Endothelial cell of umbilical vein (primary cell): Measurements from ENCODE around the gene ZNF264. TPM values are rescaled to one million over a fixed set of nuclear protein-coding genes. Genes with fewer than 3 reads are reported as not detected.

Source experiments
- BruUV-seq: library from RNA; stranded (reverse); fragments of 400-500 nt; replicated peaks from 2 replicates; lab custom pipeline; 2021; lab: Mats Ljungman, UMichigan
- CTCF ChIA-PET: fragments of 300-600, 350-600 bp; sonication (Branson Sonifier 250); formaldehyde crosslinking; loops from one replicate; lab custom pipeline; 2021; ENCODE audit warnings: antibody characterized with exemption, inconsistent platforms; lab: Charles Lee
- POLR2A ChIA-PET: fragments of 300-600, 350-600 bp; sonication (Branson Sonifier 250); formaldehyde crosslinking; loops from one replicate; lab custom pipeline; 2021; ENCODE audit warnings: antibody characterized with exemption, inconsistent platforms; lab: Charles Lee
- DNase-seq: peaks from one replicate; pipeline ENCODE4 v3.0.0-alpha.2; 2011; ENCODE audit warnings: low read depth, low spot score
- FAIRE-seq: peaks from 2 replicates; lab custom pipeline; 2011; peaks lifted over from hg19 to GRCh38; lab: Jason Lieb, UNC
- H2AFZ ChIP-seq: 2 replicates; pipeline ENCODE4 v1.6.0; 2012; ENCODE audit warnings: low read depth, low read length, control low read depth, inconsistent platforms
- H3K27ac ChIP-seq: 2 replicates; pipeline ENCODE4 v1.5.1; 2011; ENCODE audit warnings: low read depth, mild to moderate bottlenecking, control low read depth, low read length, moderate library complexity; ENCODE audit not compliant: insufficient read depth
- H3K27me3 ChIP-seq, 2 experiments: 2 replicates each; pipeline versions ENCODE4 v1.6.0 to v1.6.1; 2011; ENCODE audit warnings: low read length in 2 of 2, mixed read lengths in 1 of 2; ENCODE audit not compliant: control insufficient read depth in 2 of 2, insufficient read depth in 2 of 2
- H3K36me3 ChIP-seq, 2 experiments: 2 replicates in 1 of 2; 3 replicates in 1 of 2; pipeline ENCODE4 v1.5.1; 2011; ENCODE audit warnings: low read length in 2 of 2, mild to moderate bottlenecking in 1 of 2, moderate library complexity in 1 of 2; ENCODE audit not compliant: control insufficient read depth in 2 of 2, insufficient read depth in 2 of 2; ENCODE audit errors: extremely low read depth in 1 of 2
- H3K4me1 ChIP-seq: 3 replicates; pipeline ENCODE4 v1.5.1; 2011; ENCODE audit warnings: mild to moderate bottlenecking, low read length; ENCODE audit not compliant: control insufficient read depth, insufficient read depth; ENCODE audit errors: extremely low read depth
- H3K4me2 ChIP-seq: 2 replicates; pipeline ENCODE4 v1.6.1; 2011; ENCODE audit warnings: low read length, control low read depth, mixed read lengths; ENCODE audit not compliant: insufficient read depth
- H3K4me3 ChIP-seq, 3 experiments: fragments of 200-600 bp in 1 of 3; sonication (generic), shearing (Covaris generic) in 1 of 3; replicated peaks in 1 of 3; 2 replicates each; pipeline ENCODE4 v1.5.1; 2011 to 2016; ENCODE audit warnings: control low read depth in 3 of 3, low read length in 3 of 3, mild to moderate bottlenecking in 2 of 3, inconsistent platforms in 1 of 3, low read depth in 1 of 3, moderate library complexity in 1 of 3; ENCODE audit not compliant: insufficient read depth in 1 of 3
- H3K79me2 ChIP-seq: 2 replicates; pipeline ENCODE4 v1.6.0; 2012; ENCODE audit warnings: low read length, inconsistent platforms; ENCODE audit not compliant: control insufficient read depth, insufficient read depth
- H3K9ac ChIP-seq: replicated peaks from 2 replicates; pipeline ENCODE3; 2011; ENCODE audit warnings: low read length, control low read depth; ENCODE audit not compliant: insufficient read depth; ENCODE audit errors: extremely low read depth
- H3K9me1 ChIP-seq: replicated peaks from 3 replicates; pipeline ENCODE4 v1.6.0; 2011; ENCODE audit warnings: mild to moderate bottlenecking, low read length; ENCODE audit not compliant: control insufficient read depth, insufficient read depth; ENCODE audit errors: extremely low read depth
- H3K9me3 ChIP-seq: replicated peaks from 2 replicates; pipeline ENCODE4 v1.5.1; 2012; ENCODE audit warnings: low read length, inconsistent platforms; ENCODE audit not compliant: control insufficient read depth, insufficient read depth
- H4K20me1 ChIP-seq: replicated peaks from 2 replicates; pipeline ENCODE3; 2011; ENCODE audit warnings: mild to moderate bottlenecking, low read length; ENCODE audit not compliant: control insufficient read depth, insufficient read depth; ENCODE audit errors: extremely low read depth
- FOS ChIP-seq: IDR thresholded peaks from 2 replicates; pipeline ENCODE4 v1.6.1; 2011; ENCODE audit warnings: mild to moderate bottlenecking, low read length, moderate library complexity, borderline replicate concordance; ENCODE audit not compliant: insufficient read depth
- GATA2 ChIP-seq: IDR thresholded peaks from 2 replicates; pipeline ENCODE4 v1.7.0; 2011; ENCODE audit warnings: low read depth, mild to moderate bottlenecking, moderate library complexity, mixed read lengths, low read length; ENCODE audit not compliant: insufficient read length, insufficient read depth
- JUN ChIP-seq: IDR thresholded peaks from 2 replicates; pipeline ENCODE4 v1.6.1; 2011; ENCODE audit warnings: borderline replicate concordance, low read depth; ENCODE audit not compliant: insufficient read length, insufficient read depth
- MYC ChIP-seq: IDR thresholded peaks from one replicate; pipeline ENCODE4 v1.6.1; 2011; ENCODE audit warnings: mild to moderate bottlenecking, low read depth, low read length
- POLR2A ChIP-seq: IDR thresholded peaks from 2 replicates; pipeline ENCODE4 v1.6.1; 2012; ENCODE audit warnings: low read depth, mild to moderate bottlenecking, control low read depth, low read length
- dilution Hi-C: fragments of 300-500 bp; cut with MboI; formaldehyde crosslinking; loops from one replicate; pipeline ENCODE4 v1.15.0; 2019; ENCODE audit warnings: low sequenced_read_pairs; ENCODE audit not compliant: extremely low pct_ligation_motif_present
- intact Hi-C: fragments of 100-400 bp; cut with micrococcal nuclease; formaldehyde crosslinking; loops from one replicate; pipeline ENCODE4 v1.10.0; 2022
- polyA plus RNA-seq, 4 experiments: library from polyadenylated mRNA; depleted of rRNA in 3 of 4; stranded (reverse) in 3 of 4; unstranded in 1 of 4; fragments of >200 nt; gene quantifications; 2 replicates each; pipeline versions ENCODE4 v1.2.1 to v1.2.3, GENCODE V29; 2011 to 2012; ENCODE audit warnings: missing spikeins in 1 of 4
- total RNA-seq: library from RNA; stranded (reverse); gene quantifications from 2 replicates; pipeline ENCODE4 v1.2.3, GENCODE V29; 2021
- TF ChIP-seq, protein P1 (sequence below): IDR thresholded peaks from 2 replicates; pipeline ENCODE4 v1.6.1; 2011; ENCODE audit not compliant: insufficient read depth, insufficient read length
- TF ChIP-seq, protein P2 (sequence below), 2 donors: IDR thresholded peaks; 1 replicate in 1 of 2; 2 replicates in 1 of 2; pipeline ENCODE4 v1.5.1; 2011; ENCODE audit warnings: low read length in 2 of 2, mild to moderate bottlenecking in 2 of 2, moderate library complexity in 2 of 2, control low read depth in 1 of 2, inconsistent platforms in 1 of 2, low read depth in 1 of 2; ENCODE audit not compliant: insufficient read depth in 1 of 2; ENCODE audit errors: extremely low read depth in 1 of 2

The ZNF264 gene
- total and polyA plus RNA-seq, 2 donors (not counting 3 experiments of a cell fraction or from before 2014, with no cell fraction given) = 4.4 to 20.5 TPM

DNA sequence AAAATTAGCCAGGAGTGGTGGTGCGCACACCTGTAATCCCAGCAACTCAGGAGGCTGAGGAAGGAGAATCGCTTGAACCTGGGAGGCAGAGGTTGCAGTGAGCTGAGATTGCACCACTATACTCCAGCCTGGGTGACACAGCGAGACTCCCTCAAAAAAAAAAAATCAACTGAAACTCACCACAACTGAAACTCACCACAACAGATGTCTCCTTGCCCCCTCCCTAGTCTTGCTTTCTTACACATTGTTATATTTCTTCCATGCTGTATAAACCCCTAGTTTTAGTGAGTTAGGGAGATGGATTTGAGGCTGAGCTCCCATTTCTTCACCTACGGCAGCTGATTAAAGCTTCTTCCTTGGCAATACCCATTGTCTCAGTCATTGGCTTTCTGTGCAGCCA is 49.6 kb upstream of the ZNF264 start:
- Histone ChIP-seq H3K27ac (no peak overlapping the region), H2AFZ (no peak overlapping the region), H3K27me3 (no peaks in the 10 kb centered on the region), H3K79me2 (no peaks in the 10 kb centered on the region), H3K9me3 (peaks cover 2% of the 10 kb centered on the region), H3K4me2 (no peak overlapping the region), H3K4me3 (no peak overlapping the region), H3K4me1 (no peaks in the 10 kb centered on the region), H4K20me1 (no peaks in the 10 kb centered on the region), H3K9ac (no peak overlapping the region), H3K9me1 (no peaks in the 10 kb centered on the region), H3K36me3 (no peaks in the 10 kb centered on the region)
- no peak for TF ChIP-seq FOS
- TF ChIP-seq, protein P1, sequence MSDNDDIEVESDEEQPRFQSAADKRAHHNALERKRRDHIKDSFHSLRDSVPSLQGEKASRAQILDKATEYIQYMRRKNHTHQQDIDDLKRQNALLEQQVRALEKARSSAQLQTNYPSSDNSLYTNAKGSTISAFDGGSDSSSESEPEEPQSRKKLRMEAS = no peak
- TF ChIP-seq MYC = no peak
- no peak for TF ChIP-seq JUN
- TF ChIP-seq POLR2A = no peak
- DNase-seq (no peak), FAIRE-seq (no peak)
- ChIA-PET POLR2A (no interaction called here), CTCF (interaction anchor here (0.7 kb wide), 1 partner anchor 18 kb away, joined by 3 read pairs; no protein-coding TSS in a partner anchor)
- intact Hi-C loops (no loop called here), dilution Hi-C loops (no loop called here)
- BruUV-seq = no TSS peak

DNA sequence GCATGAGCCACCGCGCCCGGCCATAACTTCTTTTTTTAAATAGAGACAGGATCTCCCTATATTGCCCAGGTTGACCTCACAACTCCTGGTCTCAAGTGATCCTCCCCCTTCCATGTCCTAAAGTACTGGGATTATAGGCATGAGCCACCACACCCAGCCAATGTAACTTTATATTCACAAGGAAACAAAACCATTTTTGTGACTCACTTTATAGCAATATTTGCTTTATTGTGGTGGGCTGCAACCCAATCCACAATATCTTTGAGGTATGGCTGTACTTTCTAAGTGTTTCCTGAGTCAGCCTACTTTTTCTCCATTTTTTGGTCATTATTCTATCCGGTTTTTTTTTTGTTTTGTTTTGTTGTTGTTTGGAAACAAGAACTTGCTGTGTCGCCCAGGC is 38.4 kb upstream of the ZNF264 start:
- H3K4me1 ChIP-seq = no peaks in the 10 kb centered on the region
- H2AFZ ChIP-seq = no peak overlapping the region
- H3K27me3 ChIP-seq = no peaks in the 10 kb centered on the region
- FAIRE-seq = no peak
- no peak overlapping the region for H3K4me3 ChIP-seq
- H3K9me3 ChIP-seq = no peaks in the 10 kb centered on the region
- H3K9ac ChIP-seq = no peak overlapping the region
- H4K20me1 ChIP-seq = no peaks in the 10 kb centered on the region
- BruUV-seq = no TSS peak
- DNase-seq = no peak
- H3K27ac ChIP-seq = no peak overlapping the region
- no peak for TF ChIP-seq POLR2A
- no peak for TF ChIP-seq FOS
- TF ChIP-seq, protein P2, sequence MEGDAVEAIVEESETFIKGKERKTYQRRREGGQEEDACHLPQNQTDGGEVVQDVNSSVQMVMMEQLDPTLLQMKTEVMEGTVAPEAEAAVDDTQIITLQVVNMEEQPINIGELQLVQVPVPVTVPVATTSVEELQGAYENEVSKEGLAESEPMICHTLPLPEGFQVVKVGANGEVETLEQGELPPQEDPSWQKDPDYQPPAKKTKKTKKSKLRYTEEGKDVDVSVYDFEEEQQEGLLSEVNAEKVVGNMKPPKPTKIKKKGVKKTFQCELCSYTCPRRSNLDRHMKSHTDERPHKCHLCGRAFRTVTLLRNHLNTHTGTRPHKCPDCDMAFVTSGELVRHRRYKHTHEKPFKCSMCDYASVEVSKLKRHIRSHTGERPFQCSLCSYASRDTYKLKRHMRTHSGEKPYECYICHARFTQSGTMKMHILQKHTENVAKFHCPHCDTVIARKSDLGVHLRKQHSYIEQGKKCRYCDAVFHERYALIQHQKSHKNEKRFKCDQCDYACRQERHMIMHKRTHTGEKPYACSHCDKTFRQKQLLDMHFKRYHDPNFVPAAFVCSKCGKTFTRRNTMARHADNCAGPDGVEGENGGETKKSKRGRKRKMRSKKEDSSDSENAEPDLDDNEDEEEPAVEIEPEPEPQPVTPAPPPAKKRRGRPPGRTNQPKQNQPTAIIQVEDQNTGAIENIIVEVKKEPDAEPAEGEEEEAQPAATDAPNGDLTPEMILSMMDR (IDR thresholded peaks at IDR 0.05; ENCODE audit: extremely low read depth in 1 of 2, insufficient read depth in 1 of 2, low read depth in 1 of 2, low read length in 2 of 2) = no peak
- TF ChIP-seq, protein P1 = no peak
- no peak for TF ChIP-seq MYC
- no peak for TF ChIP-seq GATA2
- intact Hi-C loops = no loop called here
- no peak overlapping the region for H3K4me2 ChIP-seq
- no peaks in the 10 kb centered on the region for H3K79me2 ChIP-seq
- ChIA-PET POLR2A (no interaction called here), CTCF (no interaction called here)
- no peaks in the 10 kb centered on the region for H3K9me1 ChIP-seq
- no peaks in the 10 kb centered on the region for H3K36me3 ChIP-seq
- dilution Hi-C loops = no loop called here
